Vagina (tissue), 2 donors: ENCODE data around the gene SURF1. TPM values are rescaled to one million over a fixed set of nuclear protein-coding genes. Genes with fewer than 3 reads are reported as not detected.

ENCODE experiments used
- DNase-seq, 2 donors: peaks; one replicate each; pipeline ENCODE4 v3.0.0-alpha.2; 2017; ENCODE audit errors: extremely low spot score in 2 of 2
- H3K27ac ChIP-seq: fragments of 200-600 bp; sonication (generic); one replicate; pipeline ENCODE4 v1.5.1; 2019
- H3K27me3 ChIP-seq: fragments of 200-600 bp; sonication (generic); one replicate; pipeline ENCODE4 v1.5.1; 2019
- H3K36me3 ChIP-seq, 2 donors: fragments of 200-600 bp; sonication (generic); one replicate each; pipeline ENCODE4 v1.5.1; 2017 to 2019
- H3K4me1 ChIP-seq: fragments of 200-600 bp; sonication (generic); one replicate; pipeline ENCODE4 v1.5.1; 2019
- H3K4me3 ChIP-seq, 2 donors: fragments of 200-600 bp; sonication (generic); 1 replicate in 1 of 2; 2 replicates in 1 of 2; pipeline ENCODE4 v1.5.1; 2016 to 2019
- H3K9me3 ChIP-seq: fragments of 200-600 bp; sonication (generic); one replicate; pipeline ENCODE4 v1.5.1; 2019
- POLR2A ChIP-seq, 2 donors: fragments of 450-650 bp; IDR thresholded peaks; one replicate each; pipeline ENCODE4 v1.6.1; 2017; ENCODE audit warnings: antibody characterized with exemption in 2 of 2, mild to moderate bottlenecking in 2 of 2, moderate library complexity in 2 of 2
- POLR2AphosphoS5 ChIP-seq, 2 donors: sonication (generic); formaldehyde crosslinking; IDR thresholded peaks; one replicate each; pipeline ENCODE4 v1.9.0; 2017; ENCODE audit warnings: antibody characterized with exemption in 2 of 2, mild to moderate bottlenecking in 2 of 2, low read depth in 1 of 2; ENCODE audit not compliant: insufficient read depth in 1 of 2
- intact Hi-C: fragments of 100-400 bp; cut with DNase I; formaldehyde crosslinking; loops from one replicate; pipeline ENCODE4 v1.15.1; 2023
- total RNA-seq: library from RNA; depleted of rRNA; stranded (reverse); fragments of >200 nt; gene quantifications from one replicate; pipeline ENCODE4 v1.2.3, GENCODE V29; 2016
- TF ChIP-seq, protein P1 (sequence below), 3 experiments: fragments of 450-650 bp in 2 of 3; fragments of 200-600 bp in 1 of 3; sonication (generic) in 1 of 3; IDR thresholded peaks; one replicate each; pipeline ENCODE4 v1.5.1; 2017 to 2019; ENCODE audit warnings: antibody characterized with exemption in 3 of 3, mild to moderate bottlenecking in 2 of 3, moderate library complexity in 2 of 3

The SURF1 gene
- total RNA-seq, 1 donor from 2014 or later = 31.2 TPM

DNA sequence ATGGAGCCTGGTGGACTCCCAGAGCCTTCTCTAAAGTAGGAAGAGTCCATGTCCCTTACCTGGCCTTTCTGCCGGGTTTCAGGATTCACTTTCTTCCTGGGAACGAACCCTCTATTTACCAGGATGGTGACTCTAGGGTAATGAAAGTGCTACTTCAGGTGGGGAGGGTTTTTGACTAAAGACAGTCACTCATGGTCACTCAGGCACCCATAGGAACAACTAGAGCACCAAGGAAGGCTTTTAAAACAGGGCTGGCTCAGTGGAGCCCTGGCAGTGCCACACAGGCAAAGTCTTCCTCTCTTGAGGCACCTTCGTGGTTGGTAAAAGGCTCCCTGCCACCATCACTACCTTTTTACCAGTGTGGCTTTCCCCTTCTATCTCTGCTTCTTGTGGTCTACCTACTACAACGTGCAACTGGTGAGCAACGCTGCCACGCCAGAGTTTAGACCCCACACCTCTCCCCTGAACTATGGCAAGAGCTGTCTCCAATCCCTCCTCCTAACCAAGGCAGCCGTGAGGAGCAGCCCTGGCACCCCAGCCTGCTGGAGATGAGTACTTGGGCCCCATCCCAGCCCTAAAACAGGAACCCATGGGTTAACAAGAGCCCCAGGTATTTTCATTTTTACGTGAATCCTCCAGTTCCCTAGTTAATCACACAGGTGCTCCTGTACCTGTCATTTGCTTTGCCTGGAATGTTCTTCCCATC, 3.5 kb downstream of the SURF1 start:
- peaks cover 0 to 41% of the 10 kb centered on the region in 2 donors for H3K36me3 ChIP-seq
- no peak overlapping the region for H3K27ac ChIP-seq
- peaks cover 45% of the 10 kb centered on the region for H3K4me1 ChIP-seq
- TF ChIP-seq POLR2AphosphoS5 (IDR thresholded peaks at IDR 0.05; ENCODE audit: insufficient read depth in 1 of 2, low read depth in 1 of 2) = no peak
- no peak overlapping the region for H3K4me3 ChIP-seq
- DNase-seq = no peak
- intact Hi-C loops = no loop called here
- H3K27me3 ChIP-seq = no peaks in the 10 kb centered on the region
- H3K9me3 ChIP-seq = no peaks in the 10 kb centered on the region

DNA sequence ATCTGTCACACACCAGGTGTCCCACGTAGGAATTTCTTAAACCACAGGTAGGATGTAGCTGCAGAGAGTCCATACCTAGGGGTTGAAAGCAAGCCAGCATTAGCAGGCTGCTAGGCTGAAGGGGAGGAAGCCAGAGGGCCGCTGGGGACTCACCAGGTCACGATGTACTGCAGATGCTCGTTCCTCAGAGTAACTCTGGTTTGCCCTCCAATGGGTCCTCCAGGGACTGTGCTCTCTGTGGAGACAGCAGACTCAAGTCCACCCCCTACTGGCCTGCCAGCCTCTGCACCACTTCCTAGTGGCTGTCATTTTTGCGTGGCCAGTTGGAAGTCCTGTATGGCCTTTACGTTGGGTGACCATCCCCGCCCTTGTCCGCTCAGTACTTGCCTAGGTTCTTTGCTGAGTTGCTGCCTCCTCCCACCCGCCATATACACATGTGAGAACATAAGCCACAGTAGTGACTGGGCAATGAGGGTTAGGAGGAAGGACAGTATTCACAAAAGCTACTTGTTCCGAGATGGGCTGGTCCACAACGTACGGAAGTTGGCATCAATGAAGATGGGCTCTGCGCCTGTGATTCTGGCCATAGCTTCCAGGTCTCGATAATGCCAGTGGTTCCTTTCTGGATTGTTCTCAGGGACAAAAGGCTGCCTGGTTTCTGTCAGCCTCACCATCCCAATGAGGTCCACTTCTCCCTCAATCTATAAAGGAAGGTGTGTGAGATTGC, 4.2 kb downstream of the SURF1 start:
- peaks cover 39% of the 10 kb centered on the region for H3K4me1 ChIP-seq
- no peaks in the 10 kb centered on the region for H3K27me3 ChIP-seq
- TF ChIP-seq POLR2A (IDR thresholded peaks at IDR 0.05) (no peak), POLR2AphosphoS5 (IDR thresholded peaks at IDR 0.05; ENCODE audit: insufficient read depth in 1 of 2, low read depth in 1 of 2) (no peak)
- TF ChIP-seq, protein P1, sequence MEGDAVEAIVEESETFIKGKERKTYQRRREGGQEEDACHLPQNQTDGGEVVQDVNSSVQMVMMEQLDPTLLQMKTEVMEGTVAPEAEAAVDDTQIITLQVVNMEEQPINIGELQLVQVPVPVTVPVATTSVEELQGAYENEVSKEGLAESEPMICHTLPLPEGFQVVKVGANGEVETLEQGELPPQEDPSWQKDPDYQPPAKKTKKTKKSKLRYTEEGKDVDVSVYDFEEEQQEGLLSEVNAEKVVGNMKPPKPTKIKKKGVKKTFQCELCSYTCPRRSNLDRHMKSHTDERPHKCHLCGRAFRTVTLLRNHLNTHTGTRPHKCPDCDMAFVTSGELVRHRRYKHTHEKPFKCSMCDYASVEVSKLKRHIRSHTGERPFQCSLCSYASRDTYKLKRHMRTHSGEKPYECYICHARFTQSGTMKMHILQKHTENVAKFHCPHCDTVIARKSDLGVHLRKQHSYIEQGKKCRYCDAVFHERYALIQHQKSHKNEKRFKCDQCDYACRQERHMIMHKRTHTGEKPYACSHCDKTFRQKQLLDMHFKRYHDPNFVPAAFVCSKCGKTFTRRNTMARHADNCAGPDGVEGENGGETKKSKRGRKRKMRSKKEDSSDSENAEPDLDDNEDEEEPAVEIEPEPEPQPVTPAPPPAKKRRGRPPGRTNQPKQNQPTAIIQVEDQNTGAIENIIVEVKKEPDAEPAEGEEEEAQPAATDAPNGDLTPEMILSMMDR (IDR thresholded peaks at IDR 0.05) = peak in 1 of 3 experiments; percentile 20
- no peak overlapping the region for H3K27ac ChIP-seq
- intact Hi-C loops = no loop called here
- no peaks in the 10 kb centered on the region for H3K9me3 ChIP-seq
- no peak for DNase-seq
- no peak overlapping the region for H3K4me3 ChIP-seq
- H3K36me3 ChIP-seq = peaks cover 0 to 41% of the 10 kb centered on the region in 2 donors

DNA sequence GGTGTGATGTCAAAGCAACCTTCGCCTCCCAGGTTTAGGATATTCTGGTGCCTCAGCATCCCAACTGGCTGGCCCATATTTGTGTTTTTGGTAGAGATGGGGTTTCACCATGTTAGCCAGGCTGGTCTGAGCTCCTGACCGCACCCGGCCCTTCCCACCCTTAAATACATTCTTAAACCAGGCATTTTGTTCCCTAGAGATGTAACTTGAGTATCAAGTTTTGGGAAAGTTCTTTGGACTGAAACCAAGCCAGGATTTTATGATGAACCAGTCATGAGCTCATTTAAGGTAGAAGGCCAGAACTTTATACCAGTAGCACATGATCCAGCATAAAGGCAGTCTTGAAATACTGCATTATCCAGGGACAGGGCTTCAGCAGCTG, 4.8 kb downstream of the SURF1 start:
- peaks cover 39% of the 10 kb centered on the region for H3K4me1 ChIP-seq
- H3K4me3 ChIP-seq = no peak overlapping the region
- H3K27ac ChIP-seq = no peak overlapping the region
- no peak for DNase-seq
- H3K27me3 ChIP-seq = no peaks in the 10 kb centered on the region
- peaks cover 0 to 41% of the 10 kb centered on the region in 2 donors for H3K36me3 ChIP-seq
- TF ChIP-seq POLR2A (IDR thresholded peaks at IDR 0.05) = no peak
- TF ChIP-seq, protein P1 (IDR thresholded peaks at IDR 0.05) = no peak
- no peak for TF ChIP-seq POLR2AphosphoS5 (IDR thresholded peaks at IDR 0.05; ENCODE audit: insufficient read depth in 1 of 2, low read depth in 1 of 2)
- intact Hi-C loops = no loop called here
- no peaks in the 10 kb centered on the region for H3K9me3 ChIP-seq

DNA sequence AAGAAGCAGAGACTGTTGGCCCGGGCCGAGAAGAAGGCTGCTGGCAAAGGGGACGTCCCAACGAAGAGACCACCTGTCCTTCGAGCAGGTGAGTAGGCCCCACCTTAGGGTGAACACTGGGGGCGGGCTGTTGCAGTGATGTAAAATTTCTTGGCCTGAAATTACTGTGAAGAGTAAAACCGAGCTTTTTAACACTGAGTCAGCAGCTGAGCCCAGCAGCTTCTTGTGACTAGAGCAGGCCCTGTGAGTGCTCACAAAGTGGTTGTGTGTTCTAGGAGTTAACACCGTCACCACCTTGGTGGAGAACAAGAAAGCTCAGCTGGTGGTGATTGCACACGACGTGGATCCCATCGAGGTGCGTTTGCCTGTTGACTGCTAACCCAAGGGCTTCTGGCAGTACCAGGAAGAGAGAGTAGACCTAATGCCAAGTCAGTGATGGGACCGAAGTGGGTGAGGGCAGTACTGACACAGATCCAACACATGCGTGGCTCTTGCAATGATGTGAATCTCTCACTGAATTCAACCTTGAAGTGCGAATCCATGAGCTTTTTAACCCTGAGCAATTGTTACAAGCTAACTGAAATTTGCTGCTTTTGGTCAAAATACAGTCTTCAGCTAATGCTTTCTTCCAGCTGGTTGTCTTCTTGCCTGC, 6.2 kb downstream of the SURF1 start:
- Histone ChIP-seq H3K4me1 (peaks cover 39% of the 10 kb centered on the region), H3K27ac (no peak overlapping the region), H3K27me3 (no peaks in the 10 kb centered on the region), H3K9me3 (no peaks in the 10 kb centered on the region), H3K4me3 (no peak overlapping the region), H3K36me3 (peaks cover 0 to 45% of the 10 kb centered on the region in 2 donors)
- TF ChIP-seq POLR2A (IDR thresholded peaks at IDR 0.05) = no peak
- TF ChIP-seq POLR2AphosphoS5 (IDR thresholded peaks at IDR 0.05; ENCODE audit: insufficient read depth in 1 of 2, low read depth in 1 of 2) = no peak
- TF ChIP-seq, protein P1 (IDR thresholded peaks at IDR 0.05) = no peak
- no peak for DNase-seq
- intact Hi-C loops = no loop called here

DNA sequence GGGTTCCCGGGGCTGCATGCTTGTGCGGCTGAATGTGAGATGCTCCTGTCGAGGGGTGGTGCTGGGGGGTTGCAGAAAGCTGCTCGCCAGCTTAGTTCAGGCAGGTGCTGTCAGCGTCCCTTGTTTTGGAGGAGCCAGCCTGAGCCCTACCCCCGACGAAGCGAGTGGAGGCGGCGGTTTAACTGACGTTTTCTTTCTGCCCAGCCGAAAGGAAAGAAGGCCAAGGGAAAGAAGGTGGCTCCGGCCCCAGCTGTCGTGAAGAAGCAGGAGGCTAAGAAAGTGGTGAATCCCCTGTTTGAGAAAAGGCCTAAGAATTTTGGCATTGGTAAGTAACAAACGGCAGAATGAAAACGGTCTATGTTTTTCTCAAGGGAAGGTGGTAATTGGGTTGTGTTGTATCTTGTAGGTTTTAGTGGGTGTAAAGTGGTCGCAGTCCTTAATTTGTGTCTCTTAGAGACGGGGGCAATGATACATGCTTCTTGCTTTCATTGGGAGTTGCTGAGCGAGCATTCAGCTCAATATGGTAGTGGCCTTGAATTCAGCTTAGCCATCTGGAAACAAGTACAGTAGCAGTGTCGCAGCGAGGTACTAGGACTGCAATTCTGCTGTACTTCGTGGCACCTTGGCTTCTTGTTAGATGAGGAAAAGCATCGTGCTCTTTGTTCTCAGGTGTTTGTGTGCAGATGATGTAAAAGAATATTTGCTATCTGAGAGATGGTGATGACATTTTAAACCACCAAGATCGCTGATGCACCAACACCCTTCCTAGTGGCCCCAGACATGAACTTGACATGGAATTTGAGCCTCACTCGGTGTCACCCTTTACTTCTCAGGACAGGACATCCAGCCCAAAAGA, 7.3 kb downstream of the SURF1 start:
- Histone ChIP-seq H3K9me3 (no peaks in the 10 kb centered on the region), H3K4me3 (peak overlapping the region; percentile 82 to 95), H3K27me3 (no peaks in the 10 kb centered on the region), H3K4me1 (peaks cover 31% of the 10 kb centered on the region), H3K27ac (peak overlapping the region; percentile 84), H3K36me3 (peaks cover 0 to 57% of the 10 kb centered on the region in 2 donors)
- intact Hi-C loops = no loop called here
- no peak for DNase-seq
- TF ChIP-seq, protein P1 (IDR thresholded peaks at IDR 0.05) = no peak
